ENCODE measurements around the gene CILP2. TPM values are rescaled to one million over a fixed set of nuclear protein-coding genes. Genes with fewer than 3 reads are reported as not detected.
A peak's percentile ranks its signal among the peaks of the same experiment; 100 is the strongest.

The CILP2 gene
- total and polyA plus RNA-seq, 2 of the 8 experiments (the other 6 are each of a cell fraction or from before 2014, with no cell fraction given): 4.4 to 5.8 TPM

- Histone ChIP-seq H3K9ac (replicated peaks in 1 of 4; ENCODE audit: extremely low read depth in 1 of 4, low read depth in 3 of 4, low read length in 3 of 4) (no peak overlapping the region), H2BK12ac (ENCODE audit: low read depth, low read length) (0 out of 2 replicates have a peak overlapping the region, but pooled peaks have one; percentile 27), H2BK120ac (replicated peaks; ENCODE audit: low read depth, low read length) (no peak overlapping the region), H3K4ac (replicated peaks; ENCODE audit: insufficient read length, low read depth, low read length) (no peak overlapping the region), H4K91ac (replicated peaks; ENCODE audit: insufficient read length, low read length) (no peak overlapping the region), H4K5ac (ENCODE audit: insufficient read length, low read depth, low read length) (no peak overlapping the region), H3K4me2 (ENCODE audit: insufficient read depth in 1 of 2, low read depth in 2 of 2, low read length in 2 of 2) (no peak overlapping the region), H2AK5ac (ENCODE audit: low read depth, low read length) (no peak overlapping the region), H3K79me1 (ENCODE audit: low read depth, low read length) (0 out of 2 replicates have a peak, but pooled peaks cover 2% of the 10 kb centered on the region), H2BK20ac (ENCODE audit: low read length) (no peak overlapping the region), H3K14ac (ENCODE audit: insufficient read length) (no peak overlapping the region), H3K27me3 (replicated peaks in 1 of 4; ENCODE audit: control insufficient read depth in 3 of 4, extremely low read depth in 1 of 4, insufficient read depth in 3 of 4, low read length in 3 of 4) (no peaks in the 10 kb centered on the region; a peak in 1 of 7 replicates), H3K27ac (ENCODE audit: low read depth, low read length) (no peak overlapping the region), H3K23ac (ENCODE audit: insufficient read length) (no peak overlapping the region), H3K18ac (ENCODE audit: extremely low read depth, low read length) (no peak overlapping the region), H2BK15ac (ENCODE audit: low read length) (0 out of 2 replicates have a peak overlapping the region, but pooled peaks have one; percentile 18), H3K23me2 (ENCODE audit: low read depth, low read length) (no peaks in the 10 kb centered on the region), H3K9me3 (ENCODE audit: insufficient read depth in 2 of 2, low read depth in 1 of 2, low read length in 1 of 2) (no peaks in the 10 kb centered on the region), H3K79me2 (ENCODE audit: control insufficient read depth in 1 of 2, insufficient read depth in 2 of 2, low read length in 2 of 2) (no peaks in the 10 kb centered on the region), H3K56ac (replicated peaks; ENCODE audit: insufficient read length, low read depth, low read length) (no peak overlapping the region), H3K4me3 (ENCODE audit: extremely low read depth in 1 of 4, insufficient read depth in 2 of 4, low read depth in 3 of 4, low read length in 4 of 4) (no peak overlapping the region), H3K4me1 (replicated peaks in 1 of 4; ENCODE audit: control insufficient read depth in 3 of 4, insufficient read depth in 4 of 4, low read length in 3 of 4) (no peaks in the 10 kb centered on the region; a peak in 3 of 7 replicates), H4K8ac (ENCODE audit: extremely low read depth, insufficient read depth, low read length) (peak overlapping the region; percentile 43; the same call in 1 of the 2 replicates), H2AFZ (ENCODE audit: low read length) (no peak overlapping the region), H4K20me1 (replicated peaks in 1 of 2; ENCODE audit: control insufficient read depth in 1 of 2, insufficient read depth in 2 of 2, low read length in 2 of 2) (no peaks in the 10 kb centered on the region), H3K36me3 (ENCODE audit: control insufficient read depth in 2 of 4, insufficient read depth in 4 of 4, low read length in 3 of 4) (no peaks in the 10 kb centered on the region), H2BK5ac (ENCODE audit: low read depth, low read length) (no peak overlapping the region)
- ChIA-PET POLR2A (ENCODE audit: partially characterized antibody) (interaction anchor here (0.6 to 2.2 kb wide), 11 partner anchors 9 to 224 kb away, joined by 3 to 11 read pairs (median 4); partner anchors contain the start of genes YJEFN3 and ZNF14), CTCF (ENCODE audit: partially characterized antibody) (interaction anchor here (0.7 to 15.7 kb wide), 13 partner anchors 8 to 144 kb away, joined by 3 to 223 read pairs (median 12); partner anchors contain the start of genes CILP2, GMIP and YJEFN3)
- no peak for FAIRE-seq
- 93% methylated on average over 10 of the region's 10 CpGs; no CpG with 5 or more reads in 1 of the 2 experiments for WGBS, 2 experiments (ENCODE audit: extremely low coverage in 1 of 2, insufficient coverage in 1 of 2, insufficient read length in 1 of 2, insufficient replicate concordance in 2 of 2, low coverage in 1 of 2, low lambda C conversion rate in 2 of 2, missing lambda C conversion rate in 1 of 2)
- no peak for TF ChIP-seq TAF7 (optimal IDR thresholded peaks at IDR 0.05; ENCODE audit: borderline replicate concordance, low read depth, low read length)
- TF ChIP-seq KDM1A (IDR thresholded peaks at IDR 0.05; ENCODE audit: borderline replicate concordance, low read length): peak; percentile 83; the same call in 1 of the 2 replicates
- DNase-seq (ENCODE audit: low read depth in 1 of 2, low spot score in 2 of 2): no peak
Observed at GRCh38 chr19:19550972-19551852, 13.1 kb downstream of the CILP2 start.

Data from H1 (cell line).